HepG2 (cell line): ENCODE measurements around the gene SPATA13. TPM values are rescaled to one million over a fixed set of nuclear protein-coding genes. Genes with fewer than 3 reads are reported as not detected.
A peak's percentile ranks its signal among the peaks of the same experiment; 100 is the strongest.

Experiments
- ELF3 ChIP-seq: IDR thresholded peaks from 2 replicates; pipeline ENCODE4 v1.6.1; 2016; ENCODE audit warnings: missing genetic modification reagents, missing compliant biosample characterization
- EP300 ChIP-seq, 3 experiments: sonication (generic) in 1 of 3; formaldehyde crosslinking in 1 of 3; IDR thresholded peaks; 2 replicates each; pipeline versions ENCODE4 v1.5.1 to v1.6.1; 2011 to 2020; ENCODE audit warnings: low read depth in 2 of 3, low read length in 2 of 3, borderline replicate concordance in 1 of 3, improper control_type of control experiment in 1 of 3, mild to moderate bottlenecking in 1 of 3, missing genetic modification reagents in 1 of 3, moderate library complexity in 1 of 3
- FOXO1 ChIP-seq: sonication (generic); formaldehyde crosslinking; IDR thresholded peaks from 2 replicates; pipeline ENCODE4 v1.4.0; 2020; ENCODE audit warnings: missing genetic modification reagents
- ISX ChIP-seq: sonication (generic); formaldehyde crosslinking; conservative IDR thresholded peaks from 2 replicates; pipeline ENCODE4 v1.5.0; 2020; ENCODE audit warnings: missing genetic modification reagents
- MLX ChIP-seq: IDR thresholded peaks from 2 replicates; pipeline ENCODE4 v1.6.1; 2016
- NFKBIZ ChIP-seq: IDR thresholded peaks from 2 replicates; pipeline ENCODE4 v1.6.1; 2018; ENCODE audit warnings: missing genetic modification reagents, missing compliant biosample characterization
- POLR2G ChIP-seq: fragments of 200-400 bp; formaldehyde crosslinking; IDR thresholded peaks from 2 replicates; pipeline ENCODE4 v1.6.1; 2018; ENCODE audit warnings: mild to moderate bottlenecking, low read depth, low read length, moderate library complexity
- SKI ChIP-seq: fragments of 450-650 bp; IDR thresholded peaks from one replicate; pipeline ENCODE4 v1.6.1; 2018; ENCODE audit warnings: mild to moderate bottlenecking; ENCODE audit not compliant: partially characterized antibody
- SOX13 ChIP-seq, 3 experiments: fragments of 450-650 bp in 1 of 3; sonication (generic) in 1 of 3; formaldehyde crosslinking in 1 of 3; IDR thresholded peaks in 2 of 3; conservative IDR thresholded peaks in 1 of 3; 2 replicates each; pipeline versions ENCODE4 v1.5.0 to v1.6.1; 2016 to 2020; ENCODE audit warnings: antibody characterized with exemption in 1 of 3, mild to moderate bottlenecking in 1 of 3, missing compliant biosample characterization in 1 of 3, missing genetic modification reagents in 1 of 3, moderate library complexity in 1 of 3
- SRSF4 ChIP-seq: fragments of 200-400 bp; formaldehyde crosslinking; IDR thresholded peaks from one replicate; pipeline ENCODE4 v1.6.1; 2018; ENCODE audit warnings: mild to moderate bottlenecking, low read depth, low read length, moderate library complexity; ENCODE audit not compliant: poor library complexity, severe bottlenecking
- TBX2 ChIP-seq: sonication (generic); formaldehyde crosslinking; IDR thresholded peaks from 2 replicates; pipeline ENCODE4 v1.5.0; 2020; ENCODE audit warnings: missing genetic modification reagents, mild to moderate bottlenecking, borderline replicate concordance
- ZNF281 ChIP-seq: sonication (generic); formaldehyde crosslinking; IDR thresholded peaks from 2 replicates; pipeline ENCODE4 v1.4.0; 2020; ENCODE audit warnings: missing genetic modification reagents, borderline replicate concordance
- ZNF7 ChIP-seq: IDR thresholded peaks from 2 replicates; pipeline ENCODE4 v1.6.1; 2016; ENCODE audit warnings: missing biosample characterization, missing genetic modification reagents
- polyA plus RNA-seq, 8 experiments: library from polyadenylated mRNA; depleted of rRNA in 3 of 8; stranded (reverse) in 7 of 8; unstranded in 1 of 8; fragments of >200 nt; fragmentation: Illumina TruSeq in 4 of 8; extraction: Trizol in 4 of 8; gene quantifications; 2 replicates each; pipeline versions ENCODE4 v1.2.1 to v1.2.3, GENCODE V29; 2011 to 2016; ENCODE audit warnings: low read depth in 4 of 8, missing spikeins in 1 of 8, mixed read lengths in 1 of 8; ENCODE audit not compliant: insufficient read depth in 1 of 8
- total RNA-seq, 5 experiments: library from RNA; depleted of rRNA; stranded (reverse); fragments of >200 nt; fragmentation: Illumina TruSeq; extraction: Trizol; gene quantifications; 2 replicates each; pipeline ENCODE4 v1.2.3, GENCODE V29; 2016; ENCODE audit warnings: low read depth in 1 of 5
- TF ChIP-seq, protein P1 (sequence below): sonication (generic); formaldehyde crosslinking; IDR thresholded peaks from 2 replicates; pipeline ENCODE4; 2020; ENCODE audit warnings: missing genetic modification reagents, mild to moderate bottlenecking, borderline replicate concordance
- TF ChIP-seq, protein P2 (sequence below): sonication (generic); formaldehyde crosslinking; IDR thresholded peaks from 2 replicates; pipeline ENCODE4 v1.5.1; 2020; ENCODE audit warnings: mild to moderate bottlenecking, missing genetic modification reagents, moderate library complexity

The SPATA13 gene
- total and polyA plus RNA-seq, 2 of the 13 experiments (the other 11 are each of a cell fraction or from before 2014, with no cell fraction given): 11.3 to 14.2 TPM

DNA sequence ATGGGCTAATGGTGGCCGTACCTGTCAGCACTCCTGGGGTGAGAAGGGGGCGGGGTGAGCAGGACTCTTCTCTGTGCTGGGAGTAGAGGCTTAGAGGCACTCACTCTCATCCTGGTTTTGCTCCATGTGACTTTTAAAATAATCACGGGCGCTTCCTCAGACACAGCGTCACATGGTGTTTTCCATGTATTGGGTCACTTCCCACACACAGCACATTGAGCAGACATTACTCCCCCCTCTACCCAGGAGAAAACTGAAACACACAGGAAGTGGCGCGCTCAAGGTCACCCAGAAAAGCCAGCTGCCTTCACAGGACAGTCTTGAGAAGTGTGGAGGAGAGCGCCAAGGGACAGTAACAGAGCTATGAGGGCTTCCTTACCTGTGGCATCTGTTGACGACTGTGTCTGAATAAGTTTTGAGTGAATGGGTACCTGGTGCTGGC, 23.2 kb downstream of the SPATA13 start (continued):
- TF ChIP-seq EP300 (IDR thresholded peaks at IDR 0.05; ENCODE audit: low read depth in 2 of 2, low read length in 2 of 2): peak; percentile 13 to 52; a peak in 1 of 4 replicates
- TF ChIP-seq EP300 (CRISPR knock-in tag; IDR thresholded peaks at IDR 0.05; ENCODE audit: borderline replicate concordance): 0 out of 2 replicates have a peak, but pooled peaks have one; percentile 44
- no peak for TF ChIP-seq MLX (CRISPR knock-in tag)
- peak; percentile 63 for TF ChIP-seq SKI
- no peak for TF ChIP-seq SOX13 (IDR thresholded peaks at IDR 0.05)
- TF ChIP-seq SOX13 (CRISPR knock-in tag; conservative IDR thresholded peaks at IDR 0.05 in 1 of 2, IDR thresholded peaks at IDR 0.05 in 1 of 2): peak in 1 of 2 experiments; percentile 52; a peak in 1 of 4 replicates
- TF ChIP-seq, protein P1, sequence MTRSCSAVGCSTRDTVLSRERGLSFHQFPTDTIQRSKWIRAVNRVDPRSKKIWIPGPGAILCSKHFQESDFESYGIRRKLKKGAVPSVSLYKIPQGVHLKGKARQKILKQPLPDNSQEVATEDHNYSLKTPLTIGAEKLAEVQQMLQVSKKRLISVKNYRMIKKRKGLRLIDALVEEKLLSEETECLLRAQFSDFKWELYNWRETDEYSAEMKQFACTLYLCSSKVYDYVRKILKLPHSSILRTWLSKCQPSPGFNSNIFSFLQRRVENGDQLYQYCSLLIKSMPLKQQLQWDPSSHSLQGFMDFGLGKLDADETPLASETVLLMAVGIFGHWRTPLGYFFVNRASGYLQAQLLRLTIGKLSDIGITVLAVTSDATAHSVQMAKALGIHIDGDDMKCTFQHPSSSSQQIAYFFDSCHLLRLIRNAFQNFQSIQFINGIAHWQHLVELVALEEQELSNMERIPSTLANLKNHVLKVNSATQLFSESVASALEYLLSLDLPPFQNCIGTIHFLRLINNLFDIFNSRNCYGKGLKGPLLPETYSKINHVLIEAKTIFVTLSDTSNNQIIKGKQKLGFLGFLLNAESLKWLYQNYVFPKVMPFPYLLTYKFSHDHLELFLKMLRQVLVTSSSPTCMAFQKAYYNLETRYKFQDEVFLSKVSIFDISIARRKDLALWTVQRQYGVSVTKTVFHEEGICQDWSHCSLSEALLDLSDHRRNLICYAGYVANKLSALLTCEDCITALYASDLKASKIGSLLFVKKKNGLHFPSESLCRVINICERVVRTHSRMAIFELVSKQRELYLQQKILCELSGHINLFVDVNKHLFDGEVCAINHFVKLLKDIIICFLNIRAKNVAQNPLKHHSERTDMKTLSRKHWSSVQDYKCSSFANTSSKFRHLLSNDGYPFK: 0 out of 2 replicates have a peak, but pooled peaks have one; percentile 24
- peak; percentile 28; the same call in 1 of the 2 replicates for TF ChIP-seq NFKBIZ (CRISPR knock-in tag)
- TF ChIP-seq FOXO1 (CRISPR knock-in tag): peak; percentile 79; the same call in 1 of the 2 replicates
- TF ChIP-seq ISX (CRISPR knock-in tag): no peak
- TF ChIP-seq POLR2G: peak; percentile 57; the same call in 1 of the 2 replicates
- TF ChIP-seq SRSF4: no peak
- TF ChIP-seq ZNF281 (CRISPR knock-in tag): 0 out of 2 replicates have a peak, but pooled peaks have one; percentile 30
- TF ChIP-seq, protein P2, sequence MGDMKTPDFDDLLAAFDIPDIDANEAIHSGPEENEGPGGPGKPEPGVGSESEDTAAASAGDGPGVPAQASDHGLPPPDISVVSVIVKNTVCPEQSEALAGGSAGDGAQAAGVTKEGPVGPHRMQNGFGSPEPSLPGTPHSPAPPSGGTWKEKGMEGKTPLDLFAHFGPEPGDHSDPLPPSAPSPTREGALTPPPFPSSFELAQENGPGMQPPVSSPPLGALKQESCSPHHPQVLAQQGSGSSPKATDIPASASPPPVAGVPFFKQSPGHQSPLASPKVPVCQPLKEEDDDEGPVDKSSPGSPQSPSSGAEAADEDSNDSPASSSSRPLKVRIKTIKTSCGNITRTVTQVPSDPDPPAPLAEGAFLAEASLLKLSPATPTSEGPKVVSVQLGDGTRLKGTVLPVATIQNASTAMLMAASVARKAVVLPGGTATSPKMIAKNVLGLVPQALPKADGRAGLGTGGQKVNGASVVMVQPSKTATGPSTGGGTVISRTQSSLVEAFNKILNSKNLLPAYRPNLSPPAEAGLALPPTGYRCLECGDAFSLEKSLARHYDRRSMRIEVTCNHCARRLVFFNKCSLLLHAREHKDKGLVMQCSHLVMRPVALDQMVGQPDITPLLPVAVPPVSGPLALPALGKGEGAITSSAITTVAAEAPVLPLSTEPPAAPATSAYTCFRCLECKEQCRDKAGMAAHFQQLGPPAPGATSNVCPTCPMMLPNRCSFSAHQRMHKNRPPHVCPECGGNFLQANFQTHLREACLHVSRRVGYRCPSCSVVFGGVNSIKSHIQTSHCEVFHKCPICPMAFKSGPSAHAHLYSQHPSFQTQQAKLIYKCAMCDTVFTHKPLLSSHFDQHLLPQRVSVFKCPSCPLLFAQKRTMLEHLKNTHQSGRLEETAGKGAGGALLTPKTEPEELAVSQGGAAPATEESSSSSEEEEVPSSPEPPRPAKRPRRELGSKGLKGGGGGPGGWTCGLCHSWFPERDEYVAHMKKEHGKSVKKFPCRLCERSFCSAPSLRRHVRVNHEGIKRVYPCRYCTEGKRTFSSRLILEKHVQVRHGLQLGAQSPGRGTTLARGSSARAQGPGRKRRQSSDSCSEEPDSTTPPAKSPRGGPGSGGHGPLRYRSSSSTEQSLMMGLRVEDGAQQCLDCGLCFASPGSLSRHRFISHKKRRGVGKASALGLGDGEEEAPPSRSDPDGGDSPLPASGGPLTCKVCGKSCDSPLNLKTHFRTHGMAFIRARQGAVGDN: peak; percentile 35; the same call in 1 of the 2 replicates
- TF ChIP-seq ELF3 (CRISPR knock-in tag): peak; percentile 58; the same call in 1 of the 2 replicates
- 0 out of 2 replicates have a peak, but pooled peaks have one; percentile 2 for TF ChIP-seq ZNF7 (CRISPR knock-in tag)
- TF ChIP-seq TBX2 (CRISPR knock-in tag): peak; percentile 50; the same call in 1 of the 2 replicates
